ENCODE data around the gene ZNF541.

ZNF541 gene

DNA sequence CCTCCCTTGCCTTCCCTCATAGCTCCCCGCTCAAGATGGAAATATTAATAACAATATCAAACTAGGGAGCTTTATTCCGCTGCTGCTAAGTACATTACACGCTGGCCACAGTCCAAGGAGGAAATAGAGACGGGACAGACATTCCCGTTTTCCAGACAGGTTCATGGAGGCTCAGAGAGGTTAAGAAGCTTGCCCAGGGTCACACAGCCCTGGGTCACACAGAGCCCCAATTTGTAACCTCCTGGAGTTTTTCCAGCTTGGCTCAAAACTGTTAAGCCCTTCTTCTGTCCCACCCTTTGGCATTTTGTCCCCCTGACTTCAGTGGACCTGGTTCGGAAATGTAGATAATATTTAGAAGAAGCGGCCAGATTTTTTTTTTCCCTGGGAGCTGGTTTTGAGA, 38.0 kb upstream of the ZNF541 start:
- Histone ChIP-seq H3K9ac (ENCODE audit: low read length) (no peak overlapping the region), H3K79me2 (ENCODE audit: control insufficient read depth, insufficient read depth, low read length, poor library complexity) (peaks cover 65% of the 10 kb centered on the region), H3K9me3 (ENCODE audit: insufficient read depth, low read depth, low read length) (peaks cover 2% of the 10 kb centered on the region), H2BK12ac (ENCODE audit: low read length) (no peak overlapping the region), H3K18ac (ENCODE audit: low read length) (no peak overlapping the region), H4K91ac (ENCODE audit: low read depth, low read length) (no peak overlapping the region), H3K36me3 (ENCODE audit: control insufficient read depth in 1 of 2, insufficient read depth in 2 of 2, low read length in 2 of 2) (peaks cover 5 to 8% of the 10 kb centered on the region in 2 experiments), H3K4me3 (ENCODE audit: low read depth, low read length) (no peak overlapping the region), H4K8ac (ENCODE audit: low read depth, low read length) (no peak overlapping the region), H3K4me2 (ENCODE audit: low read length) (peak overlapping the region; percentile 77), H3K14ac (ENCODE audit: low read length) (no peak overlapping the region), H3K4me1 (ENCODE audit: control insufficient read depth in 1 of 2, insufficient read depth in 2 of 2, low read length in 2 of 2) (peaks cover 22 to 26% of the 10 kb centered on the region in 2 experiments), H3K27me3 (ENCODE audit: insufficient read depth, low read length) (no peaks in the 10 kb centered on the region), H2AFZ (ENCODE audit: insufficient read depth, low read length, poor library complexity) (no peak overlapping the region), H3K27ac (ENCODE audit: low read depth, low read length) (peak overlapping the region; percentile 13), H4K12ac (ENCODE audit: low read depth, low read length) (no peak overlapping the region), H2AK5ac (ENCODE audit: low read length) (no peak overlapping the region), H3K23ac (ENCODE audit: low read length) (no peak overlapping the region), H2BK120ac (ENCODE audit: insufficient read depth, low read length, poor library complexity) (peak overlapping the region; percentile 26), H2BK5ac (ENCODE audit: low read depth, low read length, poor library complexity) (peak overlapping the region; percentile 18), H3K4ac (ENCODE audit: low read depth, low read length) (peak overlapping the region; percentile 94), H3K79me1 (ENCODE audit: low read length) (peaks cover 37% of the 10 kb centered on the region)
- no CpG with 5 or more reads among the region's 7 CpGs for WGBS (ENCODE audit: extremely low coverage, insufficient coverage, insufficient read length)
- DNase-seq: no peak

DNA sequence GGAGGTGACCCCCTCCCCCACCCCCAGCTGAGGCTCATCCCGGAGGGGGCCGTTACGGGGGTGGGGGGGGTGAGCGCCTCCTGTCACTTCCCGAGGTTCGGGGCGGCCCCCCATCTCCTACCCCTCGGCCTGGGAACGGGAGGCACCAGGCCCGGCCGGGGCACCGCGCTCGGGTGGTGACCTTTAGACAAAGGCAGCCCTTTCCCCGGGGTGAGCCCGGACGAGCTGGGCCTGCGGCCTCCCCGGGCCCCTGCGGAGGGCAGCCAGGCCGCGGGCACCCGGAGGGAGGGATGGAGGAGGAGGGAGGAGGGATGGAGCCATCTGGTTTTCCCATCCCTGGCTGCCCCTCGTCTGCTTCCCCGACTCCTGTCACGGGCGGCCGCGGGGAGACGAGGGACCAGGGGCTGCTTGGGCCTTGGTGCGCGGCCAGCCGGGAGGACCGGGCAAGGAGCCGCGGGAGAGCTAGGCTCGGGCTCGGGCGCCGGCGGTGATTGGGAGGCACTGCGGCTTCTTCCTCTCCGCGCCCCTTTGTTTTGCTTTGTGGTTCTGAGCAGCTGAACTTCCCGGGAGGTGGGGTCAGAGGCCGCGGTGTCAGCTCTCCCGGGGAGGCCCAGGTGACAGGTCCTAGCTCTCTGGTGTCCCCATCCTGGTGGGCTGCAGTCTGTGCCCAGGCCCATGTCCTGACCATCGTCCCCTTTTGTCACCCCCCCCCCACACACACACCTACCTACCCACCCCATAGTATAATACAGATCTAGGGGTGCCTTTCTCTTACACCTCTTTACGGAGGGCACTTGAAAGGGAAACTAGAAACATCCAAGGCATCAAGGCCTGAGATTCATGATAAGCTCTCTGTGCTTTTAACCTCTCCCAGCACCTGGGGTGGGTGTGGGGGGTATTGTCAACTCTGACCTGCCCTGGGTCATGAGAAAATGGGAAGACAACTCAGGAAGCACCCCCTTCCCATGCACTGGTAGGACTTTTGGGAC, 37.3 kb upstream of the ZNF541 start:
- no peaks in the 10 kb centered on the region for H3K27me3 ChIP-seq (ENCODE audit: insufficient read depth, low read length)
- H3K27ac ChIP-seq (ENCODE audit: low read depth, low read length): peak overlapping the region; percentile 94
- H3K4me1 ChIP-seq (ENCODE audit: control insufficient read depth in 1 of 2, insufficient read depth in 2 of 2, low read length in 2 of 2): peaks cover 20 to 26% of the 10 kb centered on the region in 2 experiments
- no CpG with 5 or more reads among the region's 50 CpGs for WGBS (ENCODE audit: extremely low coverage, insufficient coverage, insufficient read length)
- H3K14ac ChIP-seq (ENCODE audit: low read length): peak overlapping the region; percentile 82
- H3K4me3 ChIP-seq (ENCODE audit: low read depth, low read length): peak overlapping the region; percentile 92
- H3K4ac ChIP-seq (ENCODE audit: low read depth, low read length): peak overlapping the region; percentile 94
- H3K9ac ChIP-seq (ENCODE audit: low read length): peak overlapping the region; percentile 97
- H3K4me2 ChIP-seq (ENCODE audit: low read length): peak overlapping the region; percentile 77
- H3K23ac ChIP-seq (ENCODE audit: low read length): no peak overlapping the region
- peaks cover 37% of the 10 kb centered on the region for H3K79me1 ChIP-seq (ENCODE audit: low read length)
- peak overlapping the region; percentile 94 for H4K8ac ChIP-seq (ENCODE audit: low read depth, low read length)
- H2BK120ac ChIP-seq (ENCODE audit: insufficient read depth, low read length, poor library complexity): peak overlapping the region; percentile 97
- peaks cover 4% of the 10 kb centered on the region in 2 experiments for H3K36me3 ChIP-seq (ENCODE audit: control insufficient read depth in 1 of 2, insufficient read depth in 2 of 2, low read length in 2 of 2)
- H4K91ac ChIP-seq (ENCODE audit: low read depth, low read length): peak overlapping the region; percentile 93
- H2AFZ ChIP-seq (ENCODE audit: insufficient read depth, low read length, poor library complexity): peak overlapping the region; percentile 85
- DNase-seq: peak; percentile 27 to 59
- H2BK5ac ChIP-seq (ENCODE audit: low read depth, low read length, poor library complexity): peak overlapping the region; percentile 95
- peak overlapping the region; percentile 59 for H2AK5ac ChIP-seq (ENCODE audit: low read length)
- H2BK12ac ChIP-seq (ENCODE audit: low read length): peak overlapping the region; percentile 71
- H4K12ac ChIP-seq (ENCODE audit: low read depth, low read length): peak overlapping the region; percentile 96
- H3K18ac ChIP-seq (ENCODE audit: low read length): peak overlapping the region; percentile 99
- H3K9me3 ChIP-seq (ENCODE audit: insufficient read depth, low read depth, low read length): peaks cover 2% of the 10 kb centered on the region
- H3K79me2 ChIP-seq (ENCODE audit: control insufficient read depth, insufficient read depth, low read length, poor library complexity): peaks cover 58% of the 10 kb centered on the region

DNA sequence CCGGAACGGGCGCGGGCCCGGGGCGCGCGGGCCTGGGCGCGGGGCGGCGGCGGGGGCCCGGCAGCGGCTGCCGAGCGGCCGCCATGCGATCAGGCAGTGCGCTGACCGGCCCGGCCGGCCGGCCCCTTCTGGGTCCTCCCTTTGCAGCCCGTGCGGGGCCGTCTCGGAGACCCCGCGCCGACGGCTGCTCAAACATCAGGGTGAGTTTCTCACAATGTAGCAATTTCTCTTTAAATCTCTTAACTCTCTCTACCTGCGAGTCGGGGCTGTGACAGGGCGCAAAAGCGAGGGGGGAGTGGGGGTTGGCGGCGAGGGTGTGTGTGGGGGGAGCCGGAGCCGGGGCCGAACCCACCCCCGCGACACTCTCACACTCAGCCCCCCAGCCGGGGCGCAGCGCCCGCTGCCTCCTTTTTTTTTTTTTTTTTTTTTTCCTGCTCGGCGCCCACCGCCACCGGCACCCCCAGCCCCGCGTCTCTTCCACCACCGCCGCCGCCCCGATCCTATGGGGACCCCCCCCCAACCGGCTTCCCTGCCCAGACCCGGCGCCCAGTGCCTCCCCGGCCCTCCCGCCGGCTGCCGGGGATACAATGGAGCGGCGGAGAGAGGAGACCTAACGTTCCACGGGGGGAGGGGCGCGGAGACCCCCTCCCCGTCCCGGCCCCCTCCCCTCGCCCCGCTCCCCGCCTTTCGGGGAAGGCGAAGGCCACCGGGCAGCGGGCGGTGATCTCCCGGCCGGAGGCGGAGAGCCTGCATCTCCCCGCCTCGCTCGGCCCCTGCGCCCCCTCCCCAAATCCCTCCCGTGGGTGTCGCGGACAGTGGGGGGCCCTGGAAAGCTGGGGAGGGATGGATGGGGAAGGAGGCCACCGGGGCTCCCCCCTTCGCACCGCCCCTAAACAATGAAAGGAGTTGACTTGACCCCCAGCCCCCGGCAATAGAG, 36.3 kb upstream of the ZNF541 start, which contains the start of gene BICRA:
BICRA (plus strand) TSS at position 166 of the 937 bp plus-strand sequence. CDS start 64,441 bp downstream, outside the sequence.
- Histone ChIP-seq H3K4ac (ENCODE audit: low read depth, low read length) (peak within 1 kb of the TSS; percentile 99), H3K23ac (ENCODE audit: low read length) (no peak within 1 kb of the TSS), H3K27ac (ENCODE audit: low read depth, low read length) (peak within 1 kb of the TSS; percentile 96), H3K9ac (ENCODE audit: low read length) (peak within 1 kb of the TSS; percentile 97), H3K14ac (ENCODE audit: low read length) (peak within 1 kb of the TSS; percentile 94), H3K36me3 (ENCODE audit: control insufficient read depth in 1 of 2, insufficient read depth in 2 of 2, low read length in 2 of 2) (peaks cover 2 to 4% of the 10 kb centered on the region in 2 experiments), H3K4me2 (ENCODE audit: low read length) (peak within 1 kb of the TSS; percentile 77), H3K79me2 (ENCODE audit: control insufficient read depth, insufficient read depth, low read length, poor library complexity) (peaks cover 49% of the 10 kb centered on the region), H2BK12ac (ENCODE audit: low read length) (peak within 1 kb of the TSS; percentile 29), H3K79me1 (ENCODE audit: low read length) (peaks cover 37% of the 10 kb centered on the region), H4K91ac (ENCODE audit: low read depth, low read length) (peak within 1 kb of the TSS; percentile 98), H4K8ac (ENCODE audit: low read depth, low read length) (peak within 1 kb of the TSS; percentile 94), H3K4me1 (ENCODE audit: control insufficient read depth in 1 of 2, insufficient read depth in 2 of 2, low read length in 2 of 2) (peaks cover 20 to 26% of the 10 kb centered on the region in 2 experiments), H4K12ac (ENCODE audit: low read depth, low read length) (peak within 1 kb of the TSS; percentile 96), H3K4me3 (ENCODE audit: low read depth, low read length) (peak within 1 kb of the TSS; percentile 99), H3K27me3 (ENCODE audit: insufficient read depth, low read length) (no peaks in the 10 kb centered on the region), H3K18ac (ENCODE audit: low read length) (peak within 1 kb of the TSS; percentile 99), H3K9me3 (ENCODE audit: insufficient read depth, low read depth, low read length) (no peaks in the 10 kb centered on the region), H2BK120ac (ENCODE audit: insufficient read depth, low read length, poor library complexity) (peak within 1 kb of the TSS; percentile 97), H2BK5ac (ENCODE audit: low read depth, low read length, poor library complexity) (peak within 1 kb of the TSS; percentile 95), H2AFZ (ENCODE audit: insufficient read depth, low read length, poor library complexity) (peak within 1 kb of the TSS; percentile 91), H2AK5ac (ENCODE audit: low read length) (peak within 1 kb of the TSS; percentile 80)
- no CpG with 5 or more reads among the region's 94 CpGs for WGBS (ENCODE audit: extremely low coverage, insufficient coverage, insufficient read length)
- peak; percentile 89 to 94 for DNase-seq

Data from trophoblast cell (in vitro differentiated cells and primary cell).